Suppressor macrophage treated with lipopolysaccharide for 1 hour (primary cell): ENCODE data around the gene RDH12.

Experiments used
- DNase-seq, 3 donors: peaks; one replicate each; pipeline ENCODE4 v3.0.0-alpha.2; 2020 to 2022

RDH12 gene

DNA sequence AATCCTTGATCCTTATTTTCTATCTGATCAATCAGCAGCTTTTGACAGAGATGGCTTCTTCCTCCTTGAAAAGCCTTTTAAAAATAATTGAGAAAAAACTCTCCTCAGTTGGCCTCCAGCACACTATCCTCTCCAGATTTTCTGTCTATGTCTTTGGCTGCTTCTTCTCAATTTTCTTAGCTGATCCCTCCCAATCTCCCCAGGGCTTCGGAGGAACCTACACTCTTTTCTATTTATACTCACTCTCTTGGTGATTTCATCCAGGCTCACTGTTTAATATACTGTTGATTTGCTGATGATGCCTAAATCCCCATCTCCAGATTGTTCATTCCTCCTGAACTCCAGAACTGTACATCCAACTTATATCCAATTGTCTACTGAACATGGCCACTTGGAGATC, 54.8 kb downstream of the RDH12 start:
- no peak for DNase-seq

DNA sequence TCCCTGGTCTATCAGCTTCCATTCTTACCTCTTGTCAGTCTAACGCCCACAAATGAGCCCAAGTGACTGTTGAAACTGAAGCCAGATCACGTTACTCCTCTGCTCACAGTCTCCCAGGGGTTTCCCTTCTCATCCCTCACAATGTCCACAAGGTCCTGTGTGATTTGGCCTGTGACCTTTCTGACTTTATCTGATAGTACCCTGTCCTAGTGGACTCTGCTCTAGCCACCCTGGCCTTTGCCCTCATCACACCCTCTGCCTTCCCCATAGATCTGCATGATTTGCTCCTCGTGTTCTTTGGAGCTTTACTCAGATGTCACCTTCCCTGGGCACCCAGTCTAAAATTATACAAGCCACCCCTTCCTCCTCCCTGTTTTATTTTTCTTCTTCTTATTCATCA, 55.5 kb downstream of the RDH12 start:
- DNase-seq, result no peak

DNA sequence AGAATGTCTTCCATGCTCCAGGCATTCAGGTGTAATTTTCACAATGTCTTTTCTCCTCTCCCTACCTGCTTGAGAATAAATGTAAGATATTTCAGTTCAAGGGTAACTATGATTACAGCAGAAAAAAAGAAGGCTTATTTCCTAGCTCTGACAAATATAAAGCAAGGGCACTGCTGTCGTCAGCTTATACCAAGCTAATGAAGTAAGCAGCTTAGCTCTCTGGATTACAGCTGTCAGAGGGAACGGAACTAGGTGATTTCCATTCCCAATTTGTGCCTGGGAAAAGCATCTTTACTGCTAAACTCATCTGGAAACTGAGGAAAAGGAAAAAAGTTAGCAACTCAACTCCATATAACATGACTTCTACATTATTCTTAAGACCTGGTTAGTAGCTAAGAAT, 58.2 kb downstream of the RDH12 start:
- no peak for DNase-seq

DNA sequence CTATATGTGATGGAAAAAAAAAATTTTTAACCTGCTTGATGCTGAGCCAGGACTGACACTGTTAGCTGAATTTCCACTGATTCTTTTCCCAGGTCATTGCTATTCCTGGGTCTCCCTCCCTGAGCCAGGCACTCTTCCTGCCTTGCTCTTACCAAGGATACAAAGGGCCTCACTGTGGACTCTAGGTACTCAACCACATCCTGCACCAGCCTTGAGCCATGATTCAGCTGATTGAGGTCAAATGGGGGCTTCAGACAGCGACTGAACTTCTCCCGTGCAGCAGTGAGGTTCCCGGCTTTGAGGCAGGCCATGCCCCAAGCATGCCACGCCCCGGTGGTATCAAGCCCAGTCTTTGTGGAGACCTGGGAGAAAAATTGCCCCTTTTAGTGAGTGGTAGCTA, 60.4 kb downstream of the RDH12 start:
- DNase-seq, result no peak

DNA sequence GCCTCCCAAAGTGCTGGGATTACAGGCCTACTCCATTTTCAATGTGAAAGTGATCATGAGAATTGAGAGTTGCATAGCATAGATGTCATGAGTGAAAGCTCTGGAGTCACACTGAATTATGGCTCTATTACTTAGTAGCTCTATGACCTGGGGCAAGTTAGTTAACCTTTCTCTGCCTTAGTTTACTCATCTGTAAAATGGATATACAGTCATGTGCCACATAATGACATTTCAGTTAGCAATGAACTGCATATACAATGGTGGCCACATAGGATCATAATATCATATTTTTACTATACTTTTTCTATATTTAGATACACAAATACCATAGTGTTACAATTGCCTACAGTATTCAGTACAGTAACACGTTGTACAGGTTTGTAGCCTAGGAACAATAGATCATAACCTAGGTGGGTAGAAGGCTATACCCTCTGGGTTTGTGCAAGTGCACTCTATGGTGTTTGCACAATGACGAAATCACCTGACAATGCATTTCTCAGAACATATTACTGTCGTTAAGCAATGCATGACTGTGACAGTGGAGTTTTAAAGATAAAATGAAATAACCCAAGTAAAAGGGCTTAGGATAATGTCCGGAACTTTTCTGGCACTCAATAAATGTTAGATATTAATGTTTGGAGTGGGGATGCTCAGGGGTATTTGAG, 61.6 kb downstream of the RDH12 start:
- peak in 2 of 3 donors; percentile 9 to 20 for DNase-seq

DNA sequence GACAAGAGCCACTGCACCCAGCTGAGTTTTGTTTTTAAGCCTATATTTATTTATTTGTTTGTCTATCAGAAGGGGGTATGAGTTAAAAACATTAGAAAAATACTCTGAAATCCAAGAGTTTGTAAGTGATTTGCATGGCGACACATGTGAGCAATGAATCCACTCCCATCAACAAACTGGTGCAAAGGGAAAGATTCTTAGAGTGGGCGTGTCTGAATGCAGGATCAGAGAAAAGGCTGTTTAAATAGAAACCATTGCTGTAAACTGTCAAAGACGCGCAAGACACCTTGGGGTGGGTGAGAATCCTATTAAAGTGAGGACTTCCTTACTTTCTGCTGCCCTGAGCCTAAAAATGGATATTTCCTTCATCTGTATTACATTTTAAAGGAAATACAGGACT, 62.8 kb downstream of the RDH12 start:
- no peak for DNase-seq

DNA sequence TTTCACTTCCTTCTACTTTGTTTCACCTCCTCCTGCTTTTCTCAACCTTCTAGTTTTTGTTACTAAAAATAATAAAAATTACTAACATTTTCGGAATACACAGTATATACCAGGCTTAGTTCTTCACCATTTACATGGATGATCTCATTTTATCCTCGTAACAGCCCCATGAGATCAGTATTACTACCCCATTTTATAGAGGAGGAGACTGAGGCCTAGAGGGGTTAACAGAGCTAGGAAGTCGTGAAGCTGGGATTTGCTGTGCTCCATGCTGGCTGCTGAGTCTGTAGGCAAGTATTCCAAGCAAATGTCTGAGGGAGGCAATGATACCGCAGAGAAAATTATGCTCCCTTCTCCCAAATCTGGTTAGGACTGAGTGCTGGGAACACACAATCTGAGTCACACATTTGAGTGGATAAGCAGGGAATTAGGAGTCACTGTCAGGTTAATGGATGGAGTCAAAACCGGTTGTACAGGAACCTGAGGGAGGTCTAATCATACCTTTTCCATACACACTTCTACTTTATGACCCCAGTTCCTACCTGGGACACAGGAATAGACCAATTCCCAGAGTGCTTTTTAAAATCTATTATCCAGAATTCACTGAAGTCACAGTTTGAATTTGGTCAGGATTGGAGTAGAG, 63.6 kb downstream of the RDH12 start:
- no peak for DNase-seq

DNA sequence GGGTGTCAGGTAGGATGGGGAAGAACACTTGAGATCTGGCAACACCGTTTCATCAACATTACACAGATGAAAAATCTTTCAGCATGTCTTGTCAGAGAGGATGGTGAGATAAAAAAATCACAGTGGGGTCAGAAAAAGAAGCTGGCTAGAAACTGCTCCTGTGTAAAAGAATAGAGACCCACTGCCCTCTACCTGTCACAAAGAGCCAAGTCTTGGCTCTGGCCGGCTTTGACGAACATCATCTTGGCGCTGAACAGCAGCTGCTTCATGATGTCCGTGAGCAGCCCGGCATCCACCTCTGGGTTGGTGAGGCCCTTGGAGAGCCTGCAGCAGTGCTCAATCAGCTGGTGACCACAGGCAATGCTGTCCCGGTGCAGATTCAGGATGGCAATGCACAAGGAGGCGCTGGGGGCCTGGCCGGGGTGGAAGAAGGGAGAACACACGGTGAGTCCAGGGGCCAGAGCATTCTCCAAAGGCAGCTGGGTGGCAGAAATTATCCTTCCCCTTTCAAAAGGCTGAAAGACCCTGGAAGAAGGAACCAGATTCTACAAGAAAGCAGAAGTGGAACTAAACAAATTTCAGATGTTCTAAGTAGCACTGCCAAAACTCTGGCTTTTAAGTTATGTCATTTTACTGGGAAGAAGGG, 64.5 kb downstream of the RDH12 start:
- peak; percentile 71 to 84 (median 80) for DNase-seq

DNA sequence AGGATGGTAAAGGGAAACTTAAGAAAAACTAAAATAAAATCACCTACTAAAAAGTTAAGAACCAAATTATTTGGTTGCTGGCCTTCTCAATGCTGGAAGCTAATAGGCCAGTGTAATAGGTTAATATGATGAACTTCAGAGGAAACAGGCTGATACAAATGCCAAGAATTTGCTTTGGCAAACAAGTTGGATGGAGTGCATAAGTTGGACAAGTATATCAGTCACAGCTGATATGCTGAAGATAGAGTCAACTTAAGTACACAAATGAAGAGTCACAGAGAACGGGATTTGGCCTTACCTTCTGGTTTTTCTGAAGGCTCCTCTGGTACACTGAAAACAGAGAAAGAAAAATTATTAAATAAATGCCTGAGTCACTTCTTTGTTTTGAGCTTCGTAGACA, 66.5 kb downstream of the RDH12 start:
- no peak for DNase-seq

DNA sequence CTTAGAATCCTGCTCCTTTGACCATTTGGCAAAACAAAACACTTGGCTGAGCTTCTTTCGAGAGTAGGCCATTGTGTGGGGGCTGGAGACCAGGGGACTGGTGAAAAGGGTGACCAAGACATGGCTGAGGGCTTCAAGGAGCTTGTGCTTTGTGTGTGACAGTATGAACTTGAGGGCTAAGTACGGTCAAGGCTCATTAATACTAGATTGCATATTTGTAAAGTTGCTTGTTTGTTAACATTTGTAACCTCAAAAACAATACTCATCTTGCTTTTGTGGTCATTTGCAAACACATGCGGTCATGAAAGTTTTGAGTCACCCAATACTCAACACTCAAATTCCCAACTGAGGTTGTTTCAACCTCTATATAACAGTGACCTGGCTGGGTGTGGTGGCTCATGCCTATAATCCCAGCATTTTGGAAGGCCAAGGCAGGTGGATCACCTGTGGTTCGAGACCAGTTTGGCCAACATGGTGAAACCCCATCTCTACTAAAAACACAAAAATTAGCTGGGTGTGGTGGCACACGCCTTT, 72.2 kb downstream of the RDH12 start:
- DNase-seq, result no peak

DNA sequence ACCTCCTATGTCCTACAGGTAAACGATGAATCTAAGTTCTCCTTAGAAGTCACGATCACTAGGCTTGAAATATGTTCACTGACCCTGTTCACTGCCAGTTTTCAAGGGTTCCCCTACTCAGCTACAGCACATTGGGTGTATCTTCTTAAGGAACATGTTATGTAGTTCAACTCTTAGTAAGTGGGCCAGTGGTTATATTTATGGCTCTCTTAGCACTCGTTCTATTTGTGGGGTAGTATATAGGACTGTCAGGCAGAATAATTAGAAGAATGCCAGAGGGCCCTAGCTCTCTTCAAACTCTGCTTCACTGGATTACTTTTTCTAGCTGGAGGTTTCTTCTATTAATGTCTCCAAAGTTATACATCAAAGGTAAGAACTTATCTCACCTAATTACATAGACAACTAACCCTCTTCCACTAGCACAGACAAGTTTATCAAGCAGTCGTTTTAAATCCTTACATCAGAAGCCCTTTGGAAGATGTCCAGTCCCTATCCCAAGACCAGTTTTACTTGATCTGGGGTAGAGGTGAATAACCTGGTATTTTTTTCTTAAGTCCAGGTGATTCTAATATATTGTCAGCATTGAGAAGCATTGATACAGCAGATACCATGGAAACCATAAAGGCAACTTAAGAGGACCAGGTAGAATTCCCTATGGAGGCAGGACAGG, 75.1 kb downstream of the RDH12 start:
- no peak for DNase-seq

DNA sequence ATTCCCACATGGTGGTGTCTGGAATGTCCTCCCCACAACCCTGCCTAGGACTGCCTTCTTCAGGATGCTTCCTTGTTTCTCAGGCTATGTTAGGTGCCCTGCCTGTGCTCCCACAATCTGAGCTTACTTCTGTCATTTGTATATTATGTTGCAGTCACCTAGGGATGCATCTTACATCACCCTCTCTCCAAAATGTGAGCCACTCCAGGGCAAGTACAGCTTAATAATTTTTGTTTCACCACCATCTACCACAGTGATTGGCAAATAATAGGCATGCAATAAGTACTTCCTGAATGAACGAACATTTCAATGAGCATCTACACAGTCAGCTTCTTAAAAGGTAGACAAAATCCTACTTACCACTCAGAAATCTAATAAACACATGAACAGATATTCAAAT, 77.1 kb downstream of the RDH12 start:
- DNase-seq, result no peak

DNA sequence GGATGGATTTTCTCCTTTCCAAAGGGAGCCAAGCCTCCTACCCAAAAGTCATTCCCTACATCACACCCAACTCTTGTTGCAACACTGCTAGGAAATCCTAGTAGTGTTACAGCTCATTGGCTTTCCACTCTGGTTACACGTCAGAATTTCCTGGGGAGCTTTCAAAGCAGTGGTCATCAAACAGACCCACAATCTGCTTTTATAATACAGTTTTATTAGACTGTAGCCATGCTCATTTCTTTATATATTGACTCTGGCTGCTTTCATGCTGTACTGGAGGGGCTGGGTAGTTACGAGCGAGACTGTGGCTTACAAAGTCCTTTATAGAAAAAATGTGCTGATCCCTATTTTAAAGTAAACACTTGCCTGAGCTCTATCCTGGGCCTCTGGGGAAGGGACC, 80.4 kb downstream of the RDH12 start:
- DNase-seq, result no peak
